H9 (cell line): ENCODE results near the gene TNFAIP8L3. TPM values are rescaled to one million over a fixed set of nuclear protein-coding genes. Genes with fewer than 3 reads are reported as not detected.

Experiments used
- DNase-seq: peaks from one replicate; pipeline ENCODE4 v3.0.0-alpha.2; 2017
- H2AFZ ChIP-seq: one replicate; pipeline ENCODE4 v1.6.1; 2013; ENCODE audit warnings: mild to moderate bottlenecking, low read length, control low read depth, moderate library complexity
- H2AK5ac ChIP-seq: 2 replicates; pipeline ENCODE4 v1.6.1; 2013; ENCODE audit warnings: low read length, control low read depth, mixed read lengths; ENCODE audit not compliant: insufficient read length
- H2BK120ac ChIP-seq: one replicate; pipeline ENCODE4 v1.6.1; 2013; ENCODE audit warnings: low read depth, mild to moderate bottlenecking, low read length, control low read depth, inconsistent platforms; ENCODE audit not compliant: poor library complexity, severe bottlenecking
- H2BK12ac ChIP-seq: 2 replicates; pipeline ENCODE4 v1.6.1; 2013; ENCODE audit warnings: low read length, control low read depth, mixed read lengths, low read depth; ENCODE audit not compliant: insufficient read length
- H2BK15ac ChIP-seq: 2 replicates; pipeline ENCODE4 v1.6.1; 2013; ENCODE audit warnings: low read depth, low read length, control low read depth
- H2BK20ac ChIP-seq: one replicate; pipeline ENCODE4 v1.6.1; 2013; ENCODE audit warnings: low read depth, mild to moderate bottlenecking, low read length, control low read depth, inconsistent platforms; ENCODE audit not compliant: poor library complexity, severe bottlenecking
- H2BK5ac ChIP-seq: 2 replicates; pipeline ENCODE4 v1.6.1; 2013; ENCODE audit warnings: low read length, control low read depth, mixed read lengths; ENCODE audit not compliant: insufficient read length
- H3K14ac ChIP-seq: 2 replicates; pipeline ENCODE4 v1.6.1; 2013; ENCODE audit warnings: low read length, control low read depth; ENCODE audit not compliant: insufficient read depth
- H3K18ac ChIP-seq: 2 replicates; pipeline ENCODE4 v1.6.1; 2013; ENCODE audit warnings: low read depth, mild to moderate bottlenecking, mixed read lengths, low read length, control low read depth; ENCODE audit not compliant: insufficient read length
- H3K23ac ChIP-seq: 2 replicates; pipeline ENCODE4 v1.6.1; 2013; ENCODE audit warnings: low read length, control low read depth, mixed read lengths, low read depth; ENCODE audit not compliant: insufficient read length
- H3K23me2 ChIP-seq: 2 replicates; pipeline ENCODE4 v1.6.1; 2013; ENCODE audit warnings: low read depth, mild to moderate bottlenecking, mixed read lengths, low read length, control low read depth; ENCODE audit not compliant: insufficient read length, poor library complexity, severe bottlenecking
- H3K27ac ChIP-seq: 2 replicates; pipeline ENCODE4 v1.5.1; 2013; ENCODE audit warnings: low read length, control low read depth, mixed read lengths, low read depth; ENCODE audit not compliant: insufficient read length
- H3K27me3 ChIP-seq: 2 replicates; pipeline ENCODE4 v1.6.1; 2013; ENCODE audit warnings: low read length, control low read depth, inconsistent platforms; ENCODE audit not compliant: insufficient read depth
- H3K4ac ChIP-seq: 2 replicates; pipeline ENCODE4 v1.6.1; 2013; ENCODE audit warnings: low read depth, mild to moderate bottlenecking, control low read depth, inconsistent platforms, low read length, moderate library complexity
- H3K4me1 ChIP-seq: 2 replicates; pipeline ENCODE4 v1.6.1; 2013; ENCODE audit warnings: low read length, control low read depth, inconsistent platforms; ENCODE audit not compliant: insufficient read depth
- H3K4me2 ChIP-seq: 2 replicates; pipeline ENCODE4 v1.6.1; 2013; ENCODE audit warnings: low read length, control low read depth, mixed read lengths; ENCODE audit not compliant: insufficient read length, insufficient read depth
- H3K56ac ChIP-seq: 2 replicates; pipeline ENCODE4 v1.6.1; 2013; ENCODE audit warnings: low read depth, mild to moderate bottlenecking, mixed read lengths, low read length, control low read depth; ENCODE audit not compliant: insufficient read length
- H3K79me1 ChIP-seq: 2 replicates; pipeline ENCODE4 v1.6.1; 2013; ENCODE audit warnings: low read depth, mild to moderate bottlenecking, moderate library complexity, low read length, control low read depth, inconsistent platforms; ENCODE audit not compliant: insufficient read depth, poor library complexity, severe bottlenecking
- H3K79me2 ChIP-seq: 2 replicates; pipeline ENCODE4 v1.6.1; 2013; ENCODE audit warnings: low read length, control low read depth, inconsistent platforms; ENCODE audit not compliant: insufficient read depth
- H3K9ac ChIP-seq: 2 replicates; pipeline ENCODE4 v1.6.1; 2013; ENCODE audit warnings: low read length, control low read depth, mixed read lengths; ENCODE audit not compliant: insufficient read length; ENCODE audit errors: extremely low read depth
- H3K9me3 ChIP-seq: one replicate; pipeline ENCODE4 v1.6.1; 2013; ENCODE audit warnings: low read depth, low read length, inconsistent platforms; ENCODE audit not compliant: control insufficient read depth
- H3T11ph ChIP-seq: one replicate; pipeline ENCODE4 v1.6.1; 2013; ENCODE audit warnings: mild to moderate bottlenecking, low read length, control low read depth, inconsistent platforms
- H4K20me1 ChIP-seq: one replicate; pipeline ENCODE4 v1.6.1; 2013; ENCODE audit not compliant: control insufficient read depth, insufficient read length, insufficient read depth
- H4K5ac ChIP-seq: 2 replicates; pipeline ENCODE4 v1.6.1; 2013; ENCODE audit warnings: low read depth, mild to moderate bottlenecking, mixed read lengths, low read length, control low read depth; ENCODE audit not compliant: insufficient read length
- H4K8ac ChIP-seq: replicated peaks from 2 replicates; pipeline ENCODE4 v1.6.1; 2013; ENCODE audit warnings: low read length, control low read depth, mixed read lengths, low read depth; ENCODE audit not compliant: insufficient read length
- H4K91ac ChIP-seq: 2 replicates; pipeline ENCODE4 v1.6.1; 2013; ENCODE audit warnings: low read depth, mild to moderate bottlenecking, moderate library complexity, mixed read lengths, low read length, control low read depth; ENCODE audit not compliant: insufficient read length
- H3K27ac Mint-ChIP-seq, 3 experiments: 2 replicates in 2 of 3; 3 replicates in 1 of 3; pipeline ENCODE4 v1.8.0; 2020 to 2021; ENCODE audit warnings: mixed read lengths in 3 of 3, mild to moderate bottlenecking in 1 of 3, moderate library complexity in 1 of 3
- H3K27me3 Mint-ChIP-seq: 2 replicates; pipeline ENCODE4 v1.8.0; 2021; ENCODE audit warnings: low read depth, mild to moderate bottlenecking, moderate library complexity, mixed read lengths
- H3K36me3 Mint-ChIP-seq, 3 experiments: 2 replicates in 2 of 3; 3 replicates in 1 of 3; pipeline ENCODE4 v1.8.0; 2020 to 2021; ENCODE audit warnings: low read depth in 3 of 3, mixed read lengths in 3 of 3; ENCODE audit not compliant: insufficient read depth in 1 of 3
- H3K4me1 Mint-ChIP-seq, 2 experiments: 2 replicates each; pipeline ENCODE4 v1.8.0; 2020; ENCODE audit warnings: mixed read lengths in 2 of 2
- H3K4me3 Mint-ChIP-seq, 2 experiments: 2 replicates in 1 of 2; 3 replicates in 1 of 2; pipeline ENCODE4 v1.8.0; 2020 to 2021; ENCODE audit warnings: mild to moderate bottlenecking in 2 of 2, mixed read lengths in 2 of 2, moderate library complexity in 1 of 2
- H3K9me3 Mint-ChIP-seq, 2 experiments: 2 replicates in 1 of 2; 3 replicates in 1 of 2; pipeline ENCODE4 v1.8.0; 2020; ENCODE audit warnings: mild to moderate bottlenecking in 2 of 2, mixed read lengths in 2 of 2, moderate library complexity in 1 of 2
- whole genome bisulfite sequencing: extraction: QIAGEN DNeasy Blood & Tissue Kit; methylation state at CpG from one replicate; pipeline ENCODE4 v1.1.7; 2013; ENCODE audit warnings: missing lambda C conversion rate, low lambda C conversion rate, mixed read lengths; ENCODE audit not compliant: insufficient read length; ENCODE audit errors: extremely low coverage; 5-methylcytosine and 5-hydroxymethylcytosine counted together
- total RNA-seq: library from RNA; stranded (reverse); gene quantifications from 2 replicates; pipeline ENCODE4 v1.2.1, GENCODE V29; 2021
- TF ChIP-seq, protein P1 (sequence below): fragments of 200-600 bp; sonication (generic); conservative IDR thresholded peaks from 3 replicates; pipeline ENCODE4 v1.8.0; 2021; ENCODE audit warnings: antibody characterized with exemption, mild to moderate bottlenecking

The TNFAIP8L3 gene
- total RNA-seq, 1 experiment from 2014 or later: 0.22 TPM

DNA sequence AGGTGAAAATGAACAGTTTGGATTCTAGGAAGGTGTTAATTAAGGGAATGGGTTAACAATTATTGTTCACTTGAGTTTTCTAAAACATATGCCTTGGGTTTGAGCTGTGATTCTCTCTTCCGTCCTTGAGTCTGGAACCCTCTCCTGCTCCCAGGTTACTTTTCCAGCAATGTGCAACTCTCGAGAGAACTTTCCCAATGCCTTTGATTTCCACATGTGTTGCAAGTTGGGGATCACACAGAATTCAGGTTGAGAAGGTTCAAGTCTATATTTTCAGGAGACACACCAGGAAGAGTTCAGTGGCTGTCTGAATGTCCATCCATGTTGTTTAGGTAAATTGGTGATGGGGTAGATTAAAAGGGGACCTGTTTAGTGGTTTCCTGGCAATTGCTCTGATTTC lies 48.7 kb downstream of the TNFAIP8L3 start:
- Histone ChIP-seq H2BK5ac (no peak overlapping the region), H3K23me2 (no peaks in the 10 kb centered on the region), H4K20me1 (no peaks in the 10 kb centered on the region), H3T11ph (no peak overlapping the region), H3K14ac (no peak overlapping the region), H3K79me1 (no peaks in the 10 kb centered on the region), H2AK5ac (no peak overlapping the region), H3K18ac (no peak overlapping the region), H2BK20ac (no peak overlapping the region), H2BK12ac (no peak overlapping the region), H3K4me2 (no peak overlapping the region), H4K8ac (no peak overlapping the region), H3K4ac (no peak overlapping the region), H2BK120ac (no peak overlapping the region), H3K23ac (no peak overlapping the region), H2AFZ (no peak overlapping the region), H3K4me1 (peaks cover 2% of the 10 kb centered on the region; the same call in 1 of the 2 replicates), H4K5ac (no peak overlapping the region), H3K27me3 (no peaks in the 10 kb centered on the region), H3K56ac (no peak overlapping the region), H3K27ac (no peak overlapping the region), H3K9me3 (no peaks in the 10 kb centered on the region), H3K79me2 (no peaks in the 10 kb centered on the region), H4K91ac (no peak overlapping the region), H3K9ac (no peak overlapping the region), H2BK15ac (no peak overlapping the region)
- no peak for DNase-seq
- TF ChIP-seq, protein P1, sequence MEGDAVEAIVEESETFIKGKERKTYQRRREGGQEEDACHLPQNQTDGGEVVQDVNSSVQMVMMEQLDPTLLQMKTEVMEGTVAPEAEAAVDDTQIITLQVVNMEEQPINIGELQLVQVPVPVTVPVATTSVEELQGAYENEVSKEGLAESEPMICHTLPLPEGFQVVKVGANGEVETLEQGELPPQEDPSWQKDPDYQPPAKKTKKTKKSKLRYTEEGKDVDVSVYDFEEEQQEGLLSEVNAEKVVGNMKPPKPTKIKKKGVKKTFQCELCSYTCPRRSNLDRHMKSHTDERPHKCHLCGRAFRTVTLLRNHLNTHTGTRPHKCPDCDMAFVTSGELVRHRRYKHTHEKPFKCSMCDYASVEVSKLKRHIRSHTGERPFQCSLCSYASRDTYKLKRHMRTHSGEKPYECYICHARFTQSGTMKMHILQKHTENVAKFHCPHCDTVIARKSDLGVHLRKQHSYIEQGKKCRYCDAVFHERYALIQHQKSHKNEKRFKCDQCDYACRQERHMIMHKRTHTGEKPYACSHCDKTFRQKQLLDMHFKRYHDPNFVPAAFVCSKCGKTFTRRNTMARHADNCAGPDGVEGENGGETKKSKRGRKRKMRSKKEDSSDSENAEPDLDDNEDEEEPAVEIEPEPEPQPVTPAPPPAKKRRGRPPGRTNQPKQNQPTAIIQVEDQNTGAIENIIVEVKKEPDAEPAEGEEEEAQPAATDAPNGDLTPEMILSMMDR: no peak
- Mint-ChIP-seq H3K27me3 (no peaks in the 10 kb centered on the region), H3K4me3 (no peak overlapping the region), H3K4me1 (peaks cover 27 to 35% of the 10 kb centered on the region in 2 experiments), H3K9me3 (no peaks in the 10 kb centered on the region), H3K36me3 (peaks cover 0 to 2% (median 1%) of the 10 kb centered on the region in 3 experiments; a peak in 2 of 7 replicates), H3K27ac (no peak overlapping the region)
- no CpG with 5 or more reads among the region's 2 CpGs for WGBS
